Pancreas (tissue), 10 donors: ENCODE results near the gene CCDC90B. TPM values are rescaled to one million over a fixed set of nuclear protein-coding genes. Genes with fewer than 3 reads are reported as not detected.

Experiments
- ATAC-seq, 4 donors: fragments of 200-7000 bp; cut with Tn5 transposase; one replicate each; pipeline versions ENCODE4 v1.8.0 to v1.9.1; 2020; ENCODE audit warnings: mild to moderate bottlenecking in 4 of 4, moderate library complexity in 4 of 4
- DNase-seq, 6 donors: peaks; one replicate each; pipeline ENCODE4 v3.0.0-alpha.2; 2020
- FAIRE-seq: peaks from 2 replicates; lab custom pipeline; 2012; peaks lifted over from hg19 to GRCh38; lab: Jason Lieb, UNC
- H3K27ac ChIP-seq, 4 donors: fragments of 200-600 bp; sonication (generic); 1 replicate in 3 of 4; 2 replicates in 1 of 4; pipeline versions ENCODE4 v1.5.0 to v1.8.0; 2020
- H3K27me3 ChIP-seq, 4 donors: fragments of 200-600 bp; one replicate each; pipeline ENCODE4 v1.8.0; 2021
- H3K36me3 ChIP-seq, 3 donors: fragments of 200-600 bp; sonication (generic) in 1 of 3; one replicate each; pipeline versions ENCODE4 v1.5.0 to v1.8.0; 2020 to 2021
- H3K4me1 ChIP-seq, 3 donors: fragments of 200-600 bp; one replicate each; pipeline ENCODE4 v1.8.0; 2021
- H3K4me3 ChIP-seq, 4 donors: fragments of 200-600 bp; sonication (generic) in 2 of 4; one replicate each; pipeline versions ENCODE4 v1.5.0 to v1.8.0; 2020 to 2021
- H3K9me3 ChIP-seq, 4 donors: fragments of 200-600 bp; one replicate each; pipeline ENCODE4 v1.8.0; 2021
- CTCF ChIP-seq, 4 donors: fragments of 200-600 bp; sonication (generic) in 3 of 4; IDR thresholded peaks; one replicate each; pipeline versions ENCODE4 v1.5.0 to v1.8.0; 2021; ENCODE audit warnings: antibody characterized with exemption in 4 of 4
- WGBS, 2 donors: extraction: QIAGEN DNeasy Blood & Tissue Kit; methylation state at CpG; one replicate each; pipeline ENCODE4 v1.1.7; 2013; 5-methylcytosine and 5-hydroxymethylcytosine counted together
- intact Hi-C, 3 donors: fragments of 100-400 bp; cut with DNase I; formaldehyde crosslinking; loops; one replicate each; pipeline versions ENCODE4 v1.11.1 to v1.14.2; 2022
- polyA plus RNA-seq, 2 donors: library from polyadenylated mRNA; stranded (reverse); fragments of 200-250 nt; gene quantifications; one replicate each; pipeline ENCODE4 v1.2.3, GENCODE V29; 2013
- total RNA-seq, 6 donors: library from RNA; stranded (reverse); fragmentation: NEBNext Ultra II Directional in 4 of 6; extraction: Animal tissue kit (Norgen Biotek cat#: 25700) in 4 of 6; gene quantifications; one replicate each; pipeline versions ENCODE4 v1.2.1 to v1.2.4, GENCODE V29; 2021 to 2023
- donor health status: healthy with polysubstance abuse.
- donor health status: DM: no; HTN: no; CAD: no; lungs with moderate emphysema.
- donor health status: DM: no; HTN: no; CAD: no.
- donor health status: control.
- donor health status: control.
- donor health status: Bipolar disorder and iron deficiency.
- donor health status: DM: yes; HTN: yes; CAD: no.
- donor health status: DM: no; HTN: no; CAD: no.
- donor health status: DM: no; HTN: no; CAD: no.
- donor health status: DM: yes; HTN: yes; CAD: no.

CCDC90B gene
- total and polyA plus RNA-seq, 8 donors = 12.1 to 25.1 (median 16.3) TPM

- no peaks in the 10 kb centered on the region for H3K9me3 ChIP-seq
- H3K36me3 ChIP-seq = no peaks in the 10 kb centered on the region
- no peaks in the 10 kb centered on the region for H3K27me3 ChIP-seq
- ATAC-seq (peak; percentile 92 to 99 (median 96)), DNase-seq (peak in 4 of 6 donors; percentile 32 to 63 (median 40)), FAIRE-seq (peak; percentile 29)
- no peaks in the 10 kb centered on the region for H3K4me1 ChIP-seq
- WGBS, 2 donors = 9 to 10% methylated on average over 5 of the region's 5 CpGs
- H3K4me3 ChIP-seq = no peak overlapping the region
- intact Hi-C loops = loop anchor here in 1 of 3 donors (10.0 kb wide), 1 partner anchor 337 kb away; the partner anchor contains the start of genes DDIAS and PRCP
- H3K27ac ChIP-seq = no peak overlapping the region
- TF ChIP-seq CTCF (IDR thresholded peaks at IDR 0.05) = peak in 3 of 4 donors; percentile 24 to 34 (median 34)
Measured at GRCh38 chr11:83241291-83241946, 44.7 kb downstream of the CCDC90B start.

- ATAC-seq (no peak), DNase-seq (no peak), FAIRE-seq (no peak)
- 49 to 66% methylated on average over 3 of the region's 3 CpGs for WGBS, 2 donors
- H3K27ac ChIP-seq = no peak overlapping the region
- H3K36me3 ChIP-seq = no peaks in the 10 kb centered on the region
- H3K27me3 ChIP-seq = no peaks in the 10 kb centered on the region
- TF ChIP-seq CTCF (IDR thresholded peaks at IDR 0.05) = no peak
- peaks cover 9 to 11% (median 10%) of the 10 kb centered on the region in 3 donors for H3K4me1 ChIP-seq
- intact Hi-C loops = no loop called here
- no peak overlapping the region for H3K4me3 ChIP-seq
- no peaks in the 10 kb centered on the region for H3K9me3 ChIP-seq
Measured at GRCh38 chr11:83238111-83238510, 48.1 kb downstream of the CCDC90B start.

GRCh38 chr11:83235825-83236224 is 50.3 kb downstream of the CCDC90B start:
- DNase-seq (no peak), FAIRE-seq (no peak), ATAC-seq (peak in 3 of 4 donors; percentile 65 to 86 (median 72))
- Histone ChIP-seq H3K36me3 (no peaks in the 10 kb centered on the region), H3K9me3 (no peaks in the 10 kb centered on the region), H3K27me3 (no peaks in the 10 kb centered on the region), H3K4me3 (no peak overlapping the region), H3K27ac (no peak overlapping the region), H3K4me1 (peaks cover 9 to 11% (median 10%) of the 10 kb centered on the region in 3 donors)
- intact Hi-C loops = no loop called here
- TF ChIP-seq CTCF (IDR thresholded peaks at IDR 0.05) = no peak
- WGBS, 2 donors = 8% methylated on average over 1 of the region's 1 CpG

GRCh38 chr11:83223457-83223856 is 62.7 kb downstream of the CCDC90B start:
- FAIRE-seq = no peak
- H3K9me3 ChIP-seq = no peaks in the 10 kb centered on the region
- H3K4me1 ChIP-seq = no peaks in the 10 kb centered on the region
- no peak for DNase-seq
- no peaks in the 10 kb centered on the region for H3K27me3 ChIP-seq
- no peaks in the 10 kb centered on the region for H3K36me3 ChIP-seq
- no peak for TF ChIP-seq CTCF (IDR thresholded peaks at IDR 0.05)
- no peak for ATAC-seq
- H3K4me3 ChIP-seq = no peak overlapping the region
- intact Hi-C loops = no loop called here
- H3K27ac ChIP-seq = no peak overlapping the region
- 93 to 100% methylated on average over 2 of the region's 2 CpGs for WGBS, 2 donors

- H3K9me3 ChIP-seq = no peaks in the 10 kb centered on the region
- no peaks in the 10 kb centered on the region for H3K4me1 ChIP-seq
- no peaks in the 10 kb centered on the region for H3K36me3 ChIP-seq
- intact Hi-C loops = no loop called here
- 89 to 100% methylated on average over 1 of the region's 1 CpG for WGBS, 2 donors
- no peak for DNase-seq
- H3K27me3 ChIP-seq = no peaks in the 10 kb centered on the region
- FAIRE-seq = no peak
- no peak overlapping the region for H3K27ac ChIP-seq
- H3K4me3 ChIP-seq = no peak overlapping the region
- TF ChIP-seq CTCF (IDR thresholded peaks at IDR 0.05) = no peak
- no peak for ATAC-seq
Measured at GRCh38 chr11:83222499-83222898, 63.7 kb downstream of the CCDC90B start.
